GM18870 (cell line): ENCODE measurements around the gene PSMD13.
A peak's percentile ranks its signal among the peaks of the same experiment; 100 is the strongest.
"Not testable (repeated sequence)": the region's sequence is repeated elsewhere in the genome, so short reads cannot be mapped to it uniquely, and the experiment has no call there.

Source experiments
- ATAC-seq: cut with Tn5 transposase; IDR thresholded peaks from one replicate; pipeline ENCODE4 v1.9.1; 2021; ENCODE audit warnings: moderate library complexity; ENCODE audit not compliant: unreplicated experiment

The PSMD13 gene

GRCh38 chr11:236774-237767 lies at the start of gene PSMD13:
PSMD13 (plus strand) TSS chr11:236976; CDS start chr11:237050, 74 bp downstream.
- ATAC-seq: peak; percentile 46

GRCh38 chr11:189200-189783 lies 47.5 kb upstream of the PSMD13 start:
- ATAC-seq: not testable (repeated sequence)

GRCh38 chr11:189843-190311 lies 46.9 kb upstream of the PSMD13 start:
- ATAC-seq: peak; percentile 73

GRCh38 chr11:190546-190945 lies 46.2 kb upstream of the PSMD13 start:
- ATAC-seq: not testable (repeated sequence)

GRCh38 chr11:191490-192478 lies 45.0 kb upstream of the PSMD13 start:
- not testable (repeated sequence) for ATAC-seq

GRCh38 chr11:192674-193128 lies 44.1 kb upstream of the PSMD13 start, which contains the start of gene SCGB1C1:
SCGB1C1 (plus strand) TSS chr11:193078; CDS start chr11:193100, 22 bp downstream.
- not testable (repeated sequence) for ATAC-seq

- ATAC-seq: not testable (repeated sequence)
These were observed 43.3 kb upstream of the PSMD13 start for GRCh38 chr11:193481-193880.

- no peak for ATAC-seq
These were observed 39.7 kb upstream of the PSMD13 start for GRCh38 chr11:196786-197731.

GRCh38 chr11:197741-198235 lies 39.0 kb upstream of the PSMD13 start:
- ATAC-seq: no peak

- ATAC-seq: no peak
These were observed 38.5 kb upstream of the PSMD13 start for GRCh38 chr11:198236-198806.

- no peak for ATAC-seq
These were observed 37.7 kb upstream of the PSMD13 start for GRCh38 chr11:199004-199581.

- no peak for ATAC-seq
These were observed 37.0 kb upstream of the PSMD13 start for GRCh38 chr11:199782-200181.

GRCh38 chr11:200224-201003 lies 36.4 kb upstream of the PSMD13 start:
- no peak for ATAC-seq

GRCh38 chr11:201966-202365 lies 34.8 kb upstream of the PSMD13 start:
- ATAC-seq: no peak

GRCh38 chr11:202490-202889 lies 34.3 kb upstream of the PSMD13 start:
- no peak for ATAC-seq

- no peak for ATAC-seq
These were observed 33.5 kb upstream of the PSMD13 start for GRCh38 chr11:203056-203944.
